GM10266 (cell line): ENCODE results near the gene MDGA2.
"Not testable (repeated sequence)": the region's sequence is repeated elsewhere in the genome, so short reads cannot be mapped to it uniquely, and the experiment has no call there.

Experiments
- DNase-seq: peaks from one replicate; pipeline ENCODE4 v3.0.0; 2012; ENCODE audit errors: extremely low spot score
- TF ChIP-seq, protein P1 (sequence below): IDR thresholded peaks from 2 replicates; pipeline ENCODE4 v1.5.1; 2012; ENCODE audit warnings: mild to moderate bottlenecking, low read depth; ENCODE audit not compliant: control insufficient read depth, insufficient read depth; ENCODE audit errors: missing control alignments

The MDGA2 gene

GRCh38 chr14:47261350-47261749 is 414.1 kb downstream of the MDGA2 start:
- TF ChIP-seq, protein P1, sequence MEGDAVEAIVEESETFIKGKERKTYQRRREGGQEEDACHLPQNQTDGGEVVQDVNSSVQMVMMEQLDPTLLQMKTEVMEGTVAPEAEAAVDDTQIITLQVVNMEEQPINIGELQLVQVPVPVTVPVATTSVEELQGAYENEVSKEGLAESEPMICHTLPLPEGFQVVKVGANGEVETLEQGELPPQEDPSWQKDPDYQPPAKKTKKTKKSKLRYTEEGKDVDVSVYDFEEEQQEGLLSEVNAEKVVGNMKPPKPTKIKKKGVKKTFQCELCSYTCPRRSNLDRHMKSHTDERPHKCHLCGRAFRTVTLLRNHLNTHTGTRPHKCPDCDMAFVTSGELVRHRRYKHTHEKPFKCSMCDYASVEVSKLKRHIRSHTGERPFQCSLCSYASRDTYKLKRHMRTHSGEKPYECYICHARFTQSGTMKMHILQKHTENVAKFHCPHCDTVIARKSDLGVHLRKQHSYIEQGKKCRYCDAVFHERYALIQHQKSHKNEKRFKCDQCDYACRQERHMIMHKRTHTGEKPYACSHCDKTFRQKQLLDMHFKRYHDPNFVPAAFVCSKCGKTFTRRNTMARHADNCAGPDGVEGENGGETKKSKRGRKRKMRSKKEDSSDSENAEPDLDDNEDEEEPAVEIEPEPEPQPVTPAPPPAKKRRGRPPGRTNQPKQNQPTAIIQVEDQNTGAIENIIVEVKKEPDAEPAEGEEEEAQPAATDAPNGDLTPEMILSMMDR, result no peak
- DNase-seq, result no peak

DNA sequence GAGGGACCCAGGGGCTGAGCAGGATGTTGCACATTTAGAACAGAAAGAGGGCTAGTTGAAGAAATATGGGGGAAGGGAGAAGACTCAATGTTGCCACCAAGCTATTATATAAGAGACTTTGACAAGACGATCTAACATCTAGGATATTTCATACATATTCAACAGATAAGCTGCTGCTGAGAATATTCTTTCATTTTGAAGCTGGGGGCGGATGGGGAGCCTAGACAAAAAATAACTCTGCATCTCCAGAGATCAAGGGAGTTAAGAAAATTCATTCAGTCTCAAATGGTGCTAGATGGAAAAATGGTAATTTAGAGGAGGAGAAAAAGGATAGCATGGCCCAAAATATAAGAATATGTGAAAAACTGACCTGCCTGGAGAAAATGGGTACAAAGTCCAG is 415.6 kb downstream of the MDGA2 start:
- no peak for DNase-seq
- TF ChIP-seq, protein P1, result no peak

- TF ChIP-seq, protein P1, result no peak
- DNase-seq, result no peak
Measured at GRCh38 chr14:47257013-47257412, 418.4 kb downstream of the MDGA2 start.

DNA sequence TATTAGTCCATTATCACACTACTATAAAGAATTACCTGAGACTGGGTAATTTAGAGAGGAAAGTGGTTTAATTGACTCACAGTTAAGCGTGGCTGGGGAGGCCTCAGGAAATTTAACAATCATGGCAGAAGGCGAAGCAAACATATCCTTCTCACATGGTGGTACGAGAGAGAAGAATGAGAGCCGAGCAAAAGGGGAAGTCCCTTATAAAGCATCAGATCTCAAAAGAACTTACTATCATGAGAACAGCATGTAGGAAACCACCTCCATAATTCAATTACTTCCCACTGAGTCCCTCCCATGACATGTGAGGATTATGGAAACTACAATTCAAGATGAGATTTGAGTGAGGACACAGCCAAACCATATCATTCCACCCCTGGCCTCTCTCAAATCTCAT is 422.6 kb downstream of the MDGA2 start:
- TF ChIP-seq, protein P1, result no peak
- DNase-seq, result no peak

DNA sequence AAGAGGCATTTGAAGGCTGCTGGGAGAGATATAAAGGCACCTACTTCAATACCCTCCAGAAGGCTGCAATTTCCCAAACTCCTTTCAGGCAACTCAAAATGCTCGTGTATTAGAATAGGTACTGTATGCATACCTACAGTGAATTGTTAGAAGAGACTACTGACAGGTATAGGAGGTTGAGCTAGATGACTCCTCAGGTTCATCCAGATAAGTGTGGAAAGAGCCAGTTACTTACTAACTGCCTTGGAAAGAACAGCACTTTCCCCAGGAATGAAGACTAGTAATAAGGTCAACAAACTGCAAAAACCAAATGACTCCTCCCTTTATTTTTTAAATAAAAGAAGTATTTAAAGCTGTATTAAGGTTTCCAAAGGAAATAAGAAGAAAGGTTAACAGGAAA is 429.0 kb downstream of the MDGA2 start:
- TF ChIP-seq, protein P1, result no peak
- no peak for DNase-seq

DNA sequence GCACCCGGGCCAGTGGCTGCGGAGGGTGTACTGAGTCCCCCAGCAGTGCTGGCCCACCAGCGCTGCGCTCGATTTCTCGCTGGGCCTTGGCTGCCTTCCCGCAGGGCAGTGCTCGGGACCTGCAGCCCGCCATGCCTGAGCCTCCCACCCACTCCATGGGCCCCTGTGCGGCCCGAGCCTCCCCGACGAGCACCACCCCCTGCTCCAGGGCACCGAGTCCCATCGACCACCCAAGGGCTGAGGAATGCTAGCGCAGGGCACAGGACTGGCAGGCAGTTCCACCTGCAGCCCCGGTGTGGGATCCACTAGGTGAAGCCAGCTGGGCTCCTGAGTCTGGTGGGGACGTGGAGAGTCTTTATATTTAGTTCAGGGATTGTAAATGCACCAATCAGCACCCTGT is 432.8 kb downstream of the MDGA2 start:
- not testable (repeated sequence) for DNase-seq

DNA sequence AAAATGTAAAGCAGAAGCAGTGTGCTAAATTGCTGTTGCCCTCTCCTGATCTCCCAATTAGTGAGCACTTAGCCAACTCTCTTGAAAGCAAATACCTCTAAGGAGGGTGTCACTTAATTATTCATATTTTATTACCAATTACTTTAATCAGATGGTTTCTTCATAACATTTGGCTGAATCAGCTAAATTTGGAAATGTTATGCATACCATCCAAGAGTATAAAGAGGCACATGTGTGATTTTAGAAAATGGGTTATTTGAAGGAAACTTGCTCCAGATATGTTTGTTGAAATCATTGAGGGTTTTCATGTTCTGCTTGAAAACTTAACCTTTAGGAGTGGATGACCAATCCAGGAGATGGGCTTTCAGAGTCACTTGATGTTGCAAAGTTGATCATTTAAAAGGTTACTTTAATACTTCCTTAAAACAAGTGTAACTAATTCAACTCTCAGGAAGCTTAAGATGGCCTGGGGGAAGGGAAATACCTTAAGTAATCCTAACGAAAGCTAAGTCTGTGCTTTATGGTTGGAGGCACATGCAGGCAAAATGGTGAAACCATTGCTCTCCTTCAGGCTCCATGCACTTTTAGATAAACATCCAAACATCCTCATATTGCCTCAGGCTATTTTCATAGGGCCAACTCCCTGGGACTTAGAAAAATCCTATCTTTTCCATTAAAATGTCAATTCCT is 434.5 kb downstream of the MDGA2 start:
- DNase-seq, result no peak
- TF ChIP-seq, protein P1, result no peak

DNA sequence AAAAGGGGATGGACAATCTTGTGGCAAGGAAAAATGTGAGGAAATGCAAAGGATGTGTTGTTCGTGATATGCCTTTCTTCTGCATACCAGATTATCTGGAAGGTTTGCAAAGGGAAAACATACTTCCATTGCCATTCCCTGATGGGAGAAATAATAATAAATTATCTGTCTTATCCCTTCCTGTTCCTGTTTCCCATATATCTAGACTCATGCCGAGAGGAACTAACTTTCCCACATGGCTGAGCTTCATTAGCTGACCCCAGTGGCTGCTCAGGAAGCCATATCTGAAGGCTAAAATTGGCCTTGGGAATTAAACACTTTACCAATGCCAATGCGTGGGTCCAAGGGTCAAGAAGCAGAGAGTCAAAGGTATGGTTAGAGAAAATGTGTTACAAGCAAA is 439.8 kb downstream of the MDGA2 start:
- no peak for DNase-seq
- TF ChIP-seq, protein P1, result no peak
